ENCODE measurements around the gene SCMH1.

- TF ChIP-seq POLR2A (IDR thresholded peaks at IDR 0.05), result no peak
- TF ChIP-seq CTCF (IDR thresholded peaks at IDR 0.05), result no peak
- no peak for TF ChIP-seq EP300 (IDR thresholded peaks at IDR 0.05)
- TF ChIP-seq POLR2AphosphoS5 (IDR thresholded peaks at IDR 0.05), result no peak
Measured at GRCh38 chr1:41056907-41057306, 185.2 kb downstream of the SCMH1 start.
